ENCODE results near the gene PSMA5. TPM values are rescaled to one million over a fixed set of nuclear protein-coding genes. Genes with fewer than 3 reads are reported as not detected.
"Not testable (repeated sequence)": the region's sequence is repeated elsewhere in the genome, so short reads cannot be mapped to it uniquely, and the experiment has no call there.

Gene PSMA5
- total RNA-seq, result 10 to 100 TPM; 63.5 to 82.5 (median 78.2) TPM

DNA sequence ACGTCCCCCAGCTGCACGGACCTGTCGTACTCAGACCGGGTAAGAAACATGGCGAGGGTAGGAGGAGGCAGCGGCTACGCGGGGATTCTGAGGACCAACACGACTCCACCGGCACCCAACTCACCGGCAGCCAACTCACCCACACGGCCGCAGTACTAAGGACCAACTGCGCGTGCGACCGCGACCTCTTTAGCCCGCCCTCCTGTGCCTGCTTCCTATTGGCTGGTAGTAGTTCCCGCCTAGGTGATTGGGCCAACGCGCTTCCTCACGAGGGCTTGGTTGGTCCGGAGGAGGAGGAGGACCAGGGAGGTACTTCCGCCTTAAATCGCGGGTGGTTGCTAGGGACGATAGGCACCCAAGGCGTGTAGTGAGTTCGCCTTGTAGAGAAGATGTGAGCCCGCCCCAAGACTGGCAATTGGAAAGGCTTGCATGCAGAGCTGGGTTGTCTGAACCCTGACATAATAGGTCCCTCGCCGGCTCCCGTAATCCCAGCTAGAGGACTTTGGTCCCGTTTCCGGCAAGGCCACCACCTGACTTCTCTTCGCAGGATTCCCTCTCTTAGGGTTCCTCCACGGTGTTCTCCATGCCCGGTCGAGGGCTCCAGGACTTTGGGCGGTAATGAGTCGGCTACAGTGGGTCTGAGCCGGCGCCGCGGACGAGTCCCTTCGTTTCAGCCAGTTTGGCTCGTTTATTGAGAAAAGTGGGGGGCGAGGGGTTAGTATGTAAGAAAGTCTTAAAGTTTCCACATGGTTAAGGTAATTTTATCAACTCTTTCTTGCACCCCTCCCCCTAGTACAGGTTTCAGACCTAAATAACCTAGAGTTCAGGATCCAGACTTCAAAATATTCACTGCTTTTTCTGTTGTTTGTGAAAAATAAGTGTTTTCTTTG is at the start of gene PSMA5:
TSS of gene PSMA5 (minus strand) at position 168 of the 890 bp plus-strand sequence. CDS start at position 50, 118 bp downstream.
- TF ChIP-seq, protein P1, sequence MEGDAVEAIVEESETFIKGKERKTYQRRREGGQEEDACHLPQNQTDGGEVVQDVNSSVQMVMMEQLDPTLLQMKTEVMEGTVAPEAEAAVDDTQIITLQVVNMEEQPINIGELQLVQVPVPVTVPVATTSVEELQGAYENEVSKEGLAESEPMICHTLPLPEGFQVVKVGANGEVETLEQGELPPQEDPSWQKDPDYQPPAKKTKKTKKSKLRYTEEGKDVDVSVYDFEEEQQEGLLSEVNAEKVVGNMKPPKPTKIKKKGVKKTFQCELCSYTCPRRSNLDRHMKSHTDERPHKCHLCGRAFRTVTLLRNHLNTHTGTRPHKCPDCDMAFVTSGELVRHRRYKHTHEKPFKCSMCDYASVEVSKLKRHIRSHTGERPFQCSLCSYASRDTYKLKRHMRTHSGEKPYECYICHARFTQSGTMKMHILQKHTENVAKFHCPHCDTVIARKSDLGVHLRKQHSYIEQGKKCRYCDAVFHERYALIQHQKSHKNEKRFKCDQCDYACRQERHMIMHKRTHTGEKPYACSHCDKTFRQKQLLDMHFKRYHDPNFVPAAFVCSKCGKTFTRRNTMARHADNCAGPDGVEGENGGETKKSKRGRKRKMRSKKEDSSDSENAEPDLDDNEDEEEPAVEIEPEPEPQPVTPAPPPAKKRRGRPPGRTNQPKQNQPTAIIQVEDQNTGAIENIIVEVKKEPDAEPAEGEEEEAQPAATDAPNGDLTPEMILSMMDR (IDR thresholded peaks at IDR 0.05 in 4 of 5, conservative IDR thresholded peaks at IDR 0.05 in 1 of 5), result no peak
- peak; percentile 94 to 97 for TF ChIP-seq POLR2A (IDR thresholded peaks at IDR 0.05)
- intact Hi-C loops (cut with DNase I; ENCODE audit: low total_unique reads), result loop anchor here (1.0 to 5.0 kb wide), 3 partner anchors 40 to 212 kb away; partner anchors contain the start of gene SYPL2

DNA sequence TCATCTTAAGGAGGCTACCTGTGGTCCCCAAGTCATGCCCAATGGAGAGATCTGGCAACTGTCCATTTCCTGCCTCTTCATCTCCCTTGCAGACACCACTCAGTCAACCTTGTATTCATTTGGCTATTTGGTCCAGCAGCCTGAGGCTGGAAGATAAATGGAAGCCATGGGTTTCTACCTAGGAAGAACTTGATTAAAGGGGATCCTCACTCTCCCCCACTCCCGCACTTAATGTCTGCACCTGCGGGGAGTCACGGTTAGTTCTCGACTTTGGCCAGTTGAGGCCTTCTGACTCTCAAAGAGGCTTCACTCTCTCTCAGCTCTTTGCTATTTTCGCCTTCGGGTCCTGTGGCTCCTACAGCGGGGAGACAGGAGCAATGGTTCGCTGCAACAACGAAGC is 49.0 kb upstream of the PSMA5 start:
- in situ Hi-C loops (cut with MboI; ENCODE audit: low sequenced_read_pairs in 4 of 4) (no loop called here), intact Hi-C loops (cut with DNase I; ENCODE audit: low total_unique reads) (no loop called here)
- Histone ChIP-seq H3K4me1 (peaks cover 55 to 75% of the 10 kb centered on the region in 2 donors), H3K27ac (peak overlapping the region; percentile 93 to 100 (median 97)), H3K36me3 (peaks cover 0 to 44% of the 10 kb centered on the region in 2 donors), H3K4me3 (no peak overlapping the region), H3K27me3 (no peaks in the 10 kb centered on the region), H3K9me3 (no peaks in the 10 kb centered on the region)
- no peak for TF ChIP-seq POLR2A (IDR thresholded peaks at IDR 0.05)
- TF ChIP-seq, protein P1 (IDR thresholded peaks at IDR 0.05 in 4 of 5, conservative IDR thresholded peaks at IDR 0.05 in 1 of 5), result no peak
- ATAC-seq (no peak), DNase-seq (no peak)

More for the DNA sequence above, at the start of gene PSMA5:
- ATAC-seq (peak; percentile 96 to 98), DNase-seq (peak; percentile 99)
- in situ Hi-C loops (cut with MboI; ENCODE audit: low sequenced_read_pairs in 4 of 4), result no loop called here
- H3K4me3 ChIP-seq, result peak within 1 kb of the TSS; percentile 86 to 90 (median 88)
- peaks cover 35 to 42% of the 10 kb centered on the region in 2 donors for H3K4me1 ChIP-seq
- H3K27me3 ChIP-seq, result no peaks in the 10 kb centered on the region
- no peaks in the 10 kb centered on the region for H3K9me3 ChIP-seq
- H3K36me3 ChIP-seq, result peaks cover 0 to 2% of the 10 kb centered on the region in 2 donors
- H3K27ac ChIP-seq, result peak within 1 kb of the TSS; percentile 89 to 97 (median 95)

DNA sequence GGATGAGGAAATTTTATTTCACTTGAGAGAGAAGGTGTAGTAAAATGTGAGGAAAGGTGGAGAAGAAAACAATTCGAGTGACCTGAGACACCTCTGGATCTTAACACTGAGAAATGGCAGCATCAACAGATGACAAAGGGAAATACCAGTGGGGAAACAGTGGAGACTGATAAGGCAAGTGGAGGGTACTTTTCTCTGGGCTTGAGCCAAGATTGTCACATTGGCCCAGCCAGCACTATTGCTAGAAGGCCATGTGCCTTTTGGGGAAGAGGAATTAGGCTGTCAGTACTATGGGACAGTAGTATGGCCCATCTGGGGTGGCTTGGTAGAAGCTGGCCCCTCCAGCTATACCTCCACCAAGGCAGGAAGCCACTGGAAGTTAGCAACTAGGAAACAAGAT is 48.4 kb upstream of the PSMA5 start:
- H3K4me1 ChIP-seq, result peaks cover 56 to 75% of the 10 kb centered on the region in 2 donors
- intact Hi-C loops (cut with DNase I; ENCODE audit: low total_unique reads), result no loop called here
- no peaks in the 10 kb centered on the region for H3K9me3 ChIP-seq
- H3K4me3 ChIP-seq, result no peak overlapping the region
- no peaks in the 10 kb centered on the region for H3K27me3 ChIP-seq
- in situ Hi-C loops (cut with MboI; ENCODE audit: low sequenced_read_pairs in 4 of 4), result no loop called here
- DNase-seq (no peak), ATAC-seq (no peak)
- peak overlapping the region; percentile 93 to 100 (median 97) for H3K27ac ChIP-seq
- peaks cover 0 to 38% of the 10 kb centered on the region in 2 donors for H3K36me3 ChIP-seq
- no peak for TF ChIP-seq POLR2A (IDR thresholded peaks at IDR 0.05)
- TF ChIP-seq, protein P1 (IDR thresholded peaks at IDR 0.05 in 4 of 5, conservative IDR thresholded peaks at IDR 0.05 in 1 of 5), result no peak

DNA sequence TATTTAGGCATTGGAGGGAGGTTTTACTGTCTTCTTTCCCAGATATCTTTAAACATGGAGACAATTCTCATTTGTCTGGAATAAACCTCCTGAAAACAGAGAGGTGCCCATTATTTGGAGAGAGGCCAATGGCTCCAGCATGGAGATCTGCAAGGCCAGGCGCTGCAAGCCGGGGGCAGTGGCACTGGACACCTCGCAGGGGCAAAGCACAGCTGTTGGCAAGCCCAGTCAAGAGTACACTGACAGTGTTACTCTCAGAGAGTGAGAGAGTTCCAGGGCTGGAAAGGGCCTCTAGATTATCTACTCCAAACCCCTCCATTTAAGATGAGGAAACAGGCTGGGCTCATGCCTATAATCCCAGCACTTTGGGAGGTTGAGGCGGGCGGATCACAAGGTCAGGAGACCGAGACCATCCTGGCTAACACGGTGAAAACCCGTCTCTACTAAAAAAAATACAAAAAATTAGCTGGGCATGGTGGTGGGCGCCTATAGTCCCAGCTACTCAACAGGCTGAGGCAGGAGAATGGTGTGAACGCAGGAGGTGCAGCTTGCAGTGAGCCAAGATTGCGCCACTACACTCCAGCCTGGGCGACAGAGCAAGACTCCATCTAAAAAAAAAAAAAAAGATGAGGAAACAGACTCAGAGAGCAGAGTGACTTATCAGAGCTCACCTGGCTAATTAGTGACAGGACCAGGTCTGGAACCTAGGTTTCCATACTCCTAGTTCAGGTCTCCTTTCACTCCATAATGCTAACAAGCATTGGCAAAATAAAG is 47.2 kb upstream of the PSMA5 start:
- H3K4me3 ChIP-seq, result peak overlapping the region in 3 of 4 donors; percentile 15 to 27 (median 26)
- peaks cover 0 to 26% of the 10 kb centered on the region in 2 donors for H3K36me3 ChIP-seq
- ATAC-seq (peak; percentile 40 to 52), DNase-seq (peak in 1 of 2 donors; percentile 75)
- H3K9me3 ChIP-seq; in situ Hi-C loops (cut with MboI; ENCODE audit: low sequenced_read_pairs in 4 of 4); intact Hi-C loops (cut with DNase I; ENCODE audit: low total_unique reads); H3K27me3 ChIP-seq: not testable (repeated sequence)
- H3K27ac ChIP-seq, result peak overlapping the region; percentile 93 to 100 (median 97)
- H3K4me1 ChIP-seq, result peaks cover 68 to 78% of the 10 kb centered on the region in 2 donors

All from gastrocnemius medialis (tissue), 4 donors.